ENCODE measurements around the gene GRK5. TPM values are rescaled to one million over a fixed set of nuclear protein-coding genes. Genes with fewer than 3 reads are reported as not detected.

GRK5 gene
- total RNA-seq, 2 donors from 2014 or later = 9.1 to 11.9 TPM

GRCh38 chr10:119305860-119306513 lies 98.6 kb downstream of the GRK5 start:
- no peak overlapping the region for H3K9ac ChIP-seq (ENCODE audit: extremely low read depth, low read length, poor library complexity, severe bottlenecking)
- H3K4me3 Mint-ChIP-seq = no peak overlapping the region

GRCh38 chr10:119306514-119306951 lies 99.2 kb downstream of the GRK5 start:
- Histone ChIP-seq H3K27ac (ENCODE audit: low read depth, low read length) (no peak overlapping the region), H3K27me3 (ENCODE audit: control insufficient read depth, insufficient read depth, low read length, poor library complexity, severe bottlenecking) (no peaks in the 10 kb centered on the region), H3K4me1 (ENCODE audit: control insufficient read depth, insufficient read depth, low read length) (peaks cover 4% of the 10 kb centered on the region), H3K36me3 (ENCODE audit: control insufficient read depth, insufficient read depth, low read length) (no peaks in the 10 kb centered on the region), H3K9ac (ENCODE audit: extremely low read depth, low read length, poor library complexity, severe bottlenecking) (no peak overlapping the region), H3K9me3 (ENCODE audit: control insufficient read depth, low read length) (no peaks in the 10 kb centered on the region), H3K4me3 (ENCODE audit: low read length) (no peak overlapping the region)
- Mint-ChIP-seq H3K27me3 (ENCODE audit: insufficient read depth) (no peaks in the 10 kb centered on the region), H3K4me3 (no peak overlapping the region), H3K36me3 (ENCODE audit: low read depth) (no peaks in the 10 kb centered on the region), H3K4me1 (no peaks in the 10 kb centered on the region), H3K9me3 (no peaks in the 10 kb centered on the region), H3K27ac (no peak overlapping the region)
- no peak for DNase-seq
- WGBS, 2 experiments (ENCODE audit: insufficient coverage in 1 of 2, insufficient read length in 1 of 2) = 87% methylated on average over 9 of the region's 9 CpGs; no CpG with 5 or more reads in 1 of the 2 experiments
- peak; percentile 57 for TF ChIP-seq CTCF (conservative IDR thresholded peaks at IDR 0.05)

More at GRCh38 chr10:119305860-119306513, 98.6 kb downstream of the GRK5 start:
- Histone ChIP-seq H3K27me3 (ENCODE audit: control insufficient read depth, insufficient read depth, low read length, poor library complexity, severe bottlenecking) (no peaks in the 10 kb centered on the region), H3K36me3 (ENCODE audit: control insufficient read depth, insufficient read depth, low read length) (no peaks in the 10 kb centered on the region), H3K9me3 (ENCODE audit: control insufficient read depth, low read length) (no peaks in the 10 kb centered on the region), H3K27ac (ENCODE audit: low read depth, low read length) (no peak overlapping the region), H3K4me1 (ENCODE audit: control insufficient read depth, insufficient read depth, low read length) (peaks cover 4% of the 10 kb centered on the region), H3K4me3 (ENCODE audit: low read length) (no peak overlapping the region)
- no peak for TF ChIP-seq CTCF (conservative IDR thresholded peaks at IDR 0.05)
- Mint-ChIP-seq H3K36me3 (ENCODE audit: low read depth) (no peaks in the 10 kb centered on the region), H3K27ac (peak overlapping the region; percentile 16), H3K27me3 (ENCODE audit: insufficient read depth) (no peaks in the 10 kb centered on the region), H3K4me1 (peaks cover 3% of the 10 kb centered on the region), H3K9me3 (no peaks in the 10 kb centered on the region)
- 79 to 82% methylated on average over 11 of the region's 11 CpGs for WGBS, 2 experiments (ENCODE audit: insufficient coverage in 1 of 2, insufficient read length in 1 of 2)
- DNase-seq = no peak

- H3K27ac Mint-ChIP-seq = no peak overlapping the region
- no peaks in the 10 kb centered on the region for H3K36me3 Mint-ChIP-seq (ENCODE audit: low read depth)
- Histone ChIP-seq H3K9ac (ENCODE audit: extremely low read depth, low read length, poor library complexity, severe bottlenecking) (no peak overlapping the region), H3K36me3 (ENCODE audit: control insufficient read depth, insufficient read depth, low read length) (no peaks in the 10 kb centered on the region), H3K27me3 (ENCODE audit: control insufficient read depth, insufficient read depth, low read length, poor library complexity, severe bottlenecking) (no peaks in the 10 kb centered on the region), H3K4me3 (ENCODE audit: low read length) (no peak overlapping the region), H3K4me1 (ENCODE audit: control insufficient read depth, insufficient read depth, low read length) (peaks cover 4% of the 10 kb centered on the region), H3K9me3 (ENCODE audit: control insufficient read depth, low read length) (no peaks in the 10 kb centered on the region), H3K27ac (ENCODE audit: low read depth, low read length) (no peak overlapping the region)
- no peak for DNase-seq
- no peak overlapping the region for H3K4me3 Mint-ChIP-seq
- TF ChIP-seq CTCF (conservative IDR thresholded peaks at IDR 0.05) = no peak
- no peaks in the 10 kb centered on the region for H3K9me3 Mint-ChIP-seq
- no peaks in the 10 kb centered on the region for H3K27me3 Mint-ChIP-seq (ENCODE audit: insufficient read depth)
- H3K4me1 Mint-ChIP-seq = no peaks in the 10 kb centered on the region
- WGBS, 2 experiments (ENCODE audit: insufficient coverage in 1 of 2, insufficient read length in 1 of 2) = 88 to 92% methylated on average over 3 to 4 of the region's 4 CpGs
Observed at GRCh38 chr10:119306986-119307392, 99.6 kb downstream of the GRK5 start.

Data from endodermal cell (in vitro differentiated cells).